ES-I3 (cell line): ENCODE data around the gene CEP85L.

Source experiments
- H3K36me3 ChIP-seq: 2 replicates; pipeline ENCODE4 v1.6.1; 2013; ENCODE audit warnings: mild to moderate bottlenecking, low read length, control low read depth, moderate library complexity; ENCODE audit not compliant: insufficient read depth
- H3K4me1 ChIP-seq: 2 replicates; pipeline ENCODE4 v1.6.1; 2013; ENCODE audit warnings: mild to moderate bottlenecking, control low read depth, low read length; ENCODE audit not compliant: insufficient read depth
- H3K9ac ChIP-seq: 2 replicates; pipeline ENCODE4 v1.6.1; 2013; ENCODE audit warnings: low read depth, mild to moderate bottlenecking, low read length, moderate library complexity
- H3K9me3 ChIP-seq: 2 replicates; pipeline ENCODE4 v1.6.1; 2013; ENCODE audit warnings: mild to moderate bottlenecking, low read length, moderate library complexity; ENCODE audit not compliant: control insufficient read depth, insufficient read depth

The CEP85L gene

DNA sequence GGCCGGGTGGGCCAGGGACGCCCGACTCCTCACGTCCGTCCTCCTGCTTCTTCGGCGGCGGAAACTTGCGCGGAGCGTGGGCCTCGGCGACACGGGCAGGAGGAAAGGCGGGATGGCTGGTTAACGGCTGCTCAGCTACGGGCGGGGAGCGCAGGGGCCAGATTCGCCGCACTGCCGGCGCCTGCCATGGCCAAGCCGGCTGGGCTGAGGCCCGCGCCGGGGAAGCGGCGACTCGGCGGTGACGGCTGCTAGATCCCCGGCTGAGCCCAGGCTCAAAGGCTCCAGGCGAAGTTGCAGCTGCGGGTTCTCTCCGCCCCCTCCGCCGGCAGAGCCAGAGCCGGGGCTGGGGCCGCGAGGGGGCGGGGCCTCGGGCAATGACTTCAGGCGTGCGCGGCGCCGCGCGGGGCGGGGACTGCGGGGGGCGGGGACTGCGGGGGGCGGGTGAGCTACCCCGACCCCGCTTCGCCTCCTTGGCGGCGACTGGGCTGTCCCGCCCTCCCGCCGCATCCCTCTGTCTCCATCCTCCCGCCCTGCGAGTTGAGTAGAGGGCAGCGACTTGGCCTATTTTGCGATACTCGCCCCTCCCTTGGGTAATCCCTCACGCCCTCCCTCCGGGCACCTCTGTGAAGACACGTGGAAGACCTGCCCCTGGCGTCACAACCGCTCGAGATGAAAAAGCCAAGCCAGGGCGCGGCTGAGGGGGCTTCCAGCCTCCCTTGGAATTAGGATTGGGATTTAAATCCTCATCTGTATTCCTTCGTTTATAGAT is at the start of gene CEP85L:
Gene CEP85L, minus strand, starts transcription at position 310 of the 769 bp plus-strand sequence. CDS start 322 bp downstream, outside the sequence.
- Histone ChIP-seq H3K4me1 (peaks cover 8% of the 10 kb centered on the region; the same call in 1 of the 2 replicates), H3K9ac (peak within 1 kb of the TSS; percentile 89), H3K36me3 (no peaks in the 10 kb centered on the region), H3K9me3 (no peaks in the 10 kb centered on the region)

DNA sequence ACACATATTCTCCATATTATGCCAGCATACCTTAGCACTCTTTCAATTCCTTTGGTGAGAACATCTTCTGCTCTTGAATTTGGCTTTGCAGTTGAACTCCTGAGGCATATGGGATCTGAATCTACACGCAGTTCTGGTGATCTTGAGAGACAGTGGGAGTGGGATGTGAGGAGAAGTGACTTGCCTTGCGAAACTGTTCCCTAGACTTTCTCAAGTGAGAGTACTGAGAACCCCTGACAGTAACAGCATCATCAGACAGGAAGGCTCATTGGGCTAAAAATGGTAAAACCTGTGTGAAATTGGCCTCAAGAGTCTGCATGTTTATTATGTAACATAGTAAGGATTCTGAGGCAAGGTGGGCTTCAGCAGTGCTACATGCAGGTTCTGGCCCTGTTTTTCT is 49.1 kb upstream of the CEP85L start:
- Histone ChIP-seq H3K9ac (no peak overlapping the region), H3K9me3 (no peaks in the 10 kb centered on the region), H3K4me1 (peaks cover 9% of the 10 kb centered on the region), H3K36me3 (no peaks in the 10 kb centered on the region)

GRCh38 chr6:118697554-118697953 is 46.2 kb upstream of the CEP85L start:
- H3K9ac ChIP-seq = no peak overlapping the region
- H3K4me1 ChIP-seq = no peaks in the 10 kb centered on the region
- no peaks in the 10 kb centered on the region for H3K9me3 ChIP-seq
- no peaks in the 10 kb centered on the region for H3K36me3 ChIP-seq

DNA sequence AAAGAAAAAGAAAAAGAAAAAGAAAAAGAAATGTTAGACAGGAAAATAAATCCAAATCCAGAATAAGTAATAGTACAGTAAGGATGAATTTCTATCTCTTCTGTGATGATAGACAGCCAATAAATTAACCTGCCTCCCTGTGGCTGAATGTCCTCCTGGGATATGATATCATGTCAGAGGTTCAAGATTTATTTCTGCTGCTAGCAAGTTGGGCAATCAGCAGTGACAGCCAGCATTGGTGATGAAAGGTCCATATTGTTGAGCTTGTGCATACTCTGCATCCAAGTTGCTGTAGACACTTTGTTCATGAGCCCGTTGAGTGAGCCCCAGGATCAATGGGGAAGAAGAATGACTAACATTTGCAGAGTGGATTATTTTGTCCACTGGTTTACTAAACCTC is 44.9 kb upstream of the CEP85L start:
- Histone ChIP-seq H3K36me3 (no peaks in the 10 kb centered on the region), H3K9me3 (no peaks in the 10 kb centered on the region), H3K4me1 (no peaks in the 10 kb centered on the region), H3K9ac (no peak overlapping the region)

DNA sequence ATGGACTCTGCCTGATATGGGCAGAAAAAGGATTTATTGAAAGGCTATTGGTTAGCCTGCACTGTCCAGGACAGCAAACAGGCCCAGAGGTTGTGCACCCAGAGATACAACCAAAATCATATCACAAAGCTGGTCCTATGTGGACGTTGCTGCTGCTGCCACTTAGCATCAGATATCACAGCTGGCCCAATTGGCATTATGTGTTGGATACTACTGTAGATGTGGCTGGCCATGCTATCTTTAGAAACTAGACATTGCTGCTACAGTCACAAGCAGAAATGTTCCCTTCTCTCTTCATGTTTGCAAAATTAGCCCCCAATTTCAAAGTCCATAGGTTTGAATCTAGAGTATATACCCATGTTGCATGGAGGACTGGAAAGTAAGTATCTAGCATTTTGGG is 42.2 kb upstream of the CEP85L start:
- Histone ChIP-seq H3K9ac (no peak overlapping the region), H3K4me1 (no peaks in the 10 kb centered on the region), H3K9me3 (no peaks in the 10 kb centered on the region), H3K36me3 (no peaks in the 10 kb centered on the region)

DNA sequence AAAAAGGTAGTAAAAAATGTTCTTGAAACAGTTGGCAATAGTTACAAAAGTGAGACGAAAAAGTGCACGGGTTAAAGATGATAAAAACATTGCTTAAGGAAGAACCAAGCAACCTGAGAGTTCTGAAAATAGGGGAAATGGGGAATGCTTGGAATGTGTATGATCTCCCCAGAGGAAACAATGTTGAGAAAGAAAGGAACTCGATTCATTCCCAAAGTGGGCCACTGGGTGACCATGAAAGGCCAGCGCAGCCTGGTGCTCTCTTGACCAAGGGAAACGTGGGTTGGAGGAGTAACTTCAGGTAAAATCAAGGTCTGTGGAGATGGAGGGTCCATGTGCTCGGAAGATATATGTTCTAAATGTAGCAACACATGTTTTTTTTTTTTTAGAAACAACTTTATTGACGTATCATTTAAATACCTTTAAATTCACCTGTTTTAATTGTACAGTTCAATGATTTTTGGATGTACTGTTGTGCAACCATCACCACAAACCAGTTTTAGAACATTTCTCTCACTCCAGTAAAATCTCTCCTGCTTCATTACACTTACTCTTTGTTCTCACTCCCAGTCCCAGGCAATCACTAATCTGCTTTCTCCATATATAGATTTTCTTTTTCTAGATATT is 34.5 kb upstream of the CEP85L start:
- Histone ChIP-seq H3K4me1 (peaks cover 4% of the 10 kb centered on the region; the same call in 1 of the 2 replicates), H3K36me3 (no peaks in the 10 kb centered on the region), H3K9ac (no peak overlapping the region), H3K9me3 (no peaks in the 10 kb centered on the region)

DNA sequence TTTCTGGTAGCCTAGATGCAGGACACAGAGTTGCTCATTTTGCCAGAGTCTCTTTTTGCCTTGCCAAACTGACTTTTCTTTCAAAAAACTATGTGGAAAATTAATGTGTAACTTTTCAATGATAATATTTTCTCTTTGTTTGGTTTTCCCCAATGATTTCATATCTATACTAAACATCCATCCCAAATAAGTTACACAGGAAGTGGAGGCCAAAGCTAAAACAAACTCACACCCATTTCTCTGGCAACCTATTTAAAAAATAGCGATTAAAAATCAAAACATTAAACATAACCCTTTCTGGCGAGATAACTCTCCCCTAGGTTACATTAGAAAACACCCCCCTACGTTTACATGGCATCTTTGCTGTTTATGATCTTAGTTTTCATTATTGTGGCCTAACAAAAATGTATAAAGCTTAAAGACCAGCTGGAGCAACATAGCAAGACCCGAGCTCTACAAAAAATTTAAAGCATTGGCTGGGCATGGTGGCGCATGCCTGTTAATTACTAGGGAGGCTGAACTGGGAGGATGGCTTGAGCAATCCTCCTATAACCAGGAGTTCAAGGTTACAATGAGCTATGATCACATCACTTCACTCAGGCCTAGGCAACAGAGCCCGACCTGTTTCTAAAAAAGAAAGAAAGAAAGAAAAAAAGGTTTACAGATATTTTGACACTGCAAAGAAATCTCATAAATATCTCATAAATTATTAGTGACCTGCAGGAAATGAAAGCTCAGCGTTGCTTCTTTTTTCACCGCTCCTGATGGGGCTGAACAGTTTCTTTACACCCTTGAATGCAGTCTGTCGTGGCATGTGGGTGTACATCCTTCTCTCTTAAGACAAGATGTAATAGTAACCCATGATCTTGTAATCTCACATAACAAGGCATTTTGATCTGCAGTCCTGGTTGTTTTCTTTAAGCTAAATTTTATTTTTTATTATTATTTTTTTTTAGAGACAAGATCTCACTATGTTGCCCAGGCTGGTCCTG is 32.8 kb upstream of the CEP85L start:
- Histone ChIP-seq H3K9ac (no peak overlapping the region), H3K4me1 (peaks cover 4% of the 10 kb centered on the region; the same call in 1 of the 2 replicates), H3K9me3 (no peaks in the 10 kb centered on the region), H3K36me3 (no peaks in the 10 kb centered on the region)

- H3K9me3 ChIP-seq = no peaks in the 10 kb centered on the region
- no peaks in the 10 kb centered on the region for H3K36me3 ChIP-seq
- no peak overlapping the region for H3K9ac ChIP-seq
- H3K4me1 ChIP-seq = peaks cover 1% of the 10 kb centered on the region; the same call in 1 of the 2 replicates
Measured at GRCh38 chr6:118680452-118681095, 29.2 kb upstream of the CEP85L start.

DNA sequence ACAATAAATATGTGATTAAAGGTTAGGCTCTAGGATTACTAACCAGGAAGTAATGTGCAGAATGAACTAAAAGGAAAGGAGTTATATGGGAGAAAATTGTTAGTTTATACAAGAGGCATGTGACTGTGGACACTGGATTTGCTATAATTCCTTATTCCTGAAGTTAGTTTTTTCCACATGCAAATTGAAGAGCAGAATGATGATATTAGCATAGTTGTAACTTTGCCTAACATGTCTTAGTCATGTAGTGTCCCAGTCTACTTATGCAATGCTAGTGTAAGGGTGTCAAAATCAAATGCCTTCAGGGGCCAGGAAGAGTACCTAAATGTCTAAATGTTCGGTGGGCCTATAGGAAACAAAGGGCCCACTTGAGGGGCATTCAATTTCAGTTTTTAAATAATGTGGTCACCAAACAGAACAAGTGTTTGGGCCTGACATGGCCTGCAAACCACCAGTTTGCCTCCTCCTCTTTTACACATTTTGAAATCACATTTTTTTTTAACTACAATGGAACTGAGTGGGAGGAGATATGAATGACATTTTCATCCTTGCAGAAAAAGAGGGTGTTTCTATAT is 28.0 kb upstream of the CEP85L start:
- Histone ChIP-seq H3K9ac (no peak overlapping the region), H3K4me1 (no peaks in the 10 kb centered on the region), H3K9me3 (no peaks in the 10 kb centered on the region), H3K36me3 (no peaks in the 10 kb centered on the region)

- Histone ChIP-seq H3K9me3 (no peaks in the 10 kb centered on the region), H3K9ac (no peak overlapping the region), H3K36me3 (no peaks in the 10 kb centered on the region), H3K4me1 (no peaks in the 10 kb centered on the region)
Measured at GRCh38 chr6:118678866-118679265, 27.5 kb upstream of the CEP85L start.

DNA sequence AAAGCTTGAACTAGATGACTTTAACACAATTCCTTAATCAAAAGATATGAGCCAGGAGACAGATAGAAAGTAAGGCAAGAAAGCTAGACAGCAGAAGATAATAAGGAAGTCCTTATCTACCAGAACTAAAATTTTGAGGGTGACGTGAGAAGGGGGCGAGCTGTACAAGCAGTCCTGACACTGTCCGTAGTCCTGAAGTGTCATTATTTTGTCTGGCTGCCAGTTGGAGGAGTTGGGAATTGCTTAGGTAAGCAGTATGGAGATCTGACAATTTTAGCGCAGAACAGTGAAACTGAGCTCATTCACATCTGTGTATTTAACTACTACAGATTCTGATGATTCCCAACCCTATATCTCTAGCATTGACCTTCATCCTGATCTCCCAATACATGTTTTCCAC is 25.8 kb upstream of the CEP85L start:
- H3K4me1 ChIP-seq = no peaks in the 10 kb centered on the region
- no peaks in the 10 kb centered on the region for H3K9me3 ChIP-seq
- no peak overlapping the region for H3K9ac ChIP-seq
- H3K36me3 ChIP-seq = no peaks in the 10 kb centered on the region

DNA sequence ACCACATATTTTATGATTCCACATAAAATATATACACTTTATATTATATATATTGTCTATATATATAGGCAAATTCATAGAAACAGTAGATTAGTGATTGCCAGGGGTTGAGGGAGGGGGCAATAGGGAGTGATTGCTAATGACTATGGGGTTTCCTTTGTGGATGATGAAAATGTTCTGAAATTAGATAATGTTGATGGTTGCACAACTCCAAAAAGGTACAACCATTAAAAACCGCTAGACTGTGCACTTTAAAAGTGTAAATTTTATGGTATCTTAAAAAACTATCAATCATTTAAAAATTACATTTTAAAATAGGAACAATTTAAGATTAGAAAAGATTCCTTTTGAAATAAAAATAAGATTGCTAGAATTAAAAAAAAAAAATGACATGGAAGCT is 23.8 kb upstream of the CEP85L start:
- H3K4me1 ChIP-seq = no peaks in the 10 kb centered on the region
- no peak overlapping the region for H3K9ac ChIP-seq
- H3K9me3 ChIP-seq = no peaks in the 10 kb centered on the region
- no peaks in the 10 kb centered on the region for H3K36me3 ChIP-seq

DNA sequence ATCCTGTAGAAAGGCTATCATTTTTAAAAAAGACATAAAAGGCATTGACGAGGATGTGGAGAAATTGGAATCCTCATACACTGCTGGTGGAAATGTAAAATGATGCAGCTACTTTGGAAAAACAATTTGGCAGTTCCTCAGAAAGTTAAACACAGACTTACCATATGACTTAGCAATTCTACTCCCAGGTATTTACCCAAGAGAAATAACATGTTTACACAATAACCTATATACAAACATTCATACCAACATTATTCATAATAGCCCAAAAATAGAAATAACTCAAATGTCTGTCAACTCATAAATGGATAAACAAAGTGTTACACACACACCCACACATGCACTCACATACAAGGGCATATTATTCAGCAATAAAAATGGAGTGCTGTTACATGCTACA is 23.4 kb upstream of the CEP85L start:
- H3K36me3 ChIP-seq = no peaks in the 10 kb centered on the region
- H3K4me1 ChIP-seq = no peaks in the 10 kb centered on the region
- H3K9me3 ChIP-seq = no peaks in the 10 kb centered on the region
- H3K9ac ChIP-seq = no peak overlapping the region

GRCh38 chr6:118672678-118673077 is 21.3 kb upstream of the CEP85L start:
- Histone ChIP-seq H3K36me3 (no peaks in the 10 kb centered on the region), H3K4me1 (no peaks in the 10 kb centered on the region), H3K9ac (no peak overlapping the region), H3K9me3 (no peaks in the 10 kb centered on the region)
